ENCODE data around the gene ATP2C1. TPM values are rescaled to one million over a fixed set of nuclear protein-coding genes. Genes with fewer than 3 reads are reported as not detected.

ATP2C1 gene
- total and polyA plus RNA-seq, 2 of the 4 experiments (the other 2 are of a cell fraction), result 41.4 to 50.2 TPM

DNA sequence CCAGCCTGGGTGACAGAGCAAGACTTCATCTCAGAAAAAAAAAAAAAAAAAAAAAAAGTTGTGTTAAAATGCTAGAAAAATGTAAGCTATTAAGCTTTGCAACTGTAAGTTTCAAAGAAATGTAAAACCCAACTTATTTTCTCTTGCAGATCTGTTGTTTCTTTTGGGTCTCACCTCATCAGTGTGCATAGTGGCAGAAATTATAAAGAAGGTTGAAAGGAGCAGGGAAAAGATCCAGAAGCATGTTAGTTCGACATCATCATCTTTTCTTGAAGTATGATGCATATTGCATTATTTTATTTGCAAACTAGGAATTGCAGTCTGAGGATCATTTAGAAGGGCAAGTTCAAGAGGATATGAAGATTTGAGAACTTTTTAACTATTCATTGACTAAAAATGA is 107.2 kb downstream of the ATP2C1 start:
- DNase-seq, result no peak
- Histone ChIP-seq H4K8ac (ENCODE audit: low read depth in 2 of 2, low read length in 2 of 2) (no peak overlapping the region), H3K79me1 (ENCODE audit: low read depth in 1 of 2, low read length in 2 of 2) (0 out of 4 replicates have a peak, but pooled peaks cover 0 to 2% of the 10 kb centered on the region in 2 experiments), H4K20me1 (ENCODE audit: insufficient read depth, low read length) (no peaks in the 10 kb centered on the region), H4K5ac (ENCODE audit: low read depth, low read length) (no peak overlapping the region), H2AK5ac (ENCODE audit: low read depth, low read length) (no peak overlapping the region), H2BK120ac (ENCODE audit: low read depth, low read length) (no peak overlapping the region), H2BK15ac (ENCODE audit: low read depth, low read length) (no peak overlapping the region), H2BK20ac (ENCODE audit: low read depth, low read length) (no peak overlapping the region), H2AK9ac (replicated peaks; ENCODE audit: low read depth, low read length, poor library complexity) (no peak overlapping the region), H3K4me1 (ENCODE audit: control insufficient read depth, insufficient read depth, low read length) (peaks cover 4% of the 10 kb centered on the region; the same call in 1 of the 2 replicates), H3K9ac (ENCODE audit: low read depth, low read length) (no peak overlapping the region), H3K27ac (ENCODE audit: insufficient read depth, low read length) (no peak overlapping the region), H3K56ac (ENCODE audit: extremely low read depth, insufficient read depth, low read length) (no peak overlapping the region), H4K91ac (ENCODE audit: insufficient read depth, low read depth, low read length) (no peak overlapping the region), H3K18ac (ENCODE audit: low read depth, low read length) (no peak overlapping the region), H3K36me3 (ENCODE audit: control insufficient read depth, insufficient read depth, low read length) (peaks cover 7% of the 10 kb centered on the region), H3K27me3 (ENCODE audit: control insufficient read depth, insufficient read depth, low read length) (no peaks in the 10 kb centered on the region), H3K4me2 (ENCODE audit: low read depth, low read length) (no peak overlapping the region), H2AFZ (replicated peaks; ENCODE audit: low read length, poor library complexity) (no peak overlapping the region), H3K14ac (replicated peaks; ENCODE audit: low read depth, low read length) (no peak overlapping the region), H3K23ac (ENCODE audit: low read depth, low read length) (no peak overlapping the region), H3K9me1 (ENCODE audit: insufficient read depth, low read length) (no peaks in the 10 kb centered on the region), H3K9me3 (ENCODE audit: control insufficient read depth, insufficient read depth, low read length) (no peaks in the 10 kb centered on the region), H2BK5ac (ENCODE audit: low read depth, low read length, poor library complexity, severe bottlenecking) (no peak overlapping the region), H3K4me3 (ENCODE audit: insufficient read depth, low read depth, low read length) (no peak overlapping the region), H3K4ac (ENCODE audit: low read depth, low read length) (no peak overlapping the region)
- no CpG with 5 or more reads among the region's 1 CpG for WGBS, 2 experiments (ENCODE audit: extremely low coverage in 2 of 2, insufficient read length in 1 of 2)
- in situ Hi-C loops (cut with MboI; ENCODE audit: low sequenced_read_pairs), result no loop called here
- TF ChIP-seq, protein P1, sequence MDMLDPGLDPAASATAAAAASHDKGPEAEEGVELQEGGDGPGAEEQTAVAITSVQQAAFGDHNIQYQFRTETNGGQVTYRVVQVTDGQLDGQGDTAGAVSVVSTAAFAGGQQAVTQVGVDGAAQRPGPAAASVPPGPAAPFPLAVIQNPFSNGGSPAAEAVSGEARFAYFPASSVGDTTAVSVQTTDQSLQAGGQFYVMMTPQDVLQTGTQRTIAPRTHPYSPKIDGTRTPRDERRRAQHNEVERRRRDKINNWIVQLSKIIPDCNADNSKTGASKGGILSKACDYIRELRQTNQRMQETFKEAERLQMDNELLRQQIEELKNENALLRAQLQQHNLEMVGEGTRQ (IDR thresholded peaks at IDR 0.05; ENCODE audit: low read depth, low read length), result no peak
- TF ChIP-seq, protein P2, sequence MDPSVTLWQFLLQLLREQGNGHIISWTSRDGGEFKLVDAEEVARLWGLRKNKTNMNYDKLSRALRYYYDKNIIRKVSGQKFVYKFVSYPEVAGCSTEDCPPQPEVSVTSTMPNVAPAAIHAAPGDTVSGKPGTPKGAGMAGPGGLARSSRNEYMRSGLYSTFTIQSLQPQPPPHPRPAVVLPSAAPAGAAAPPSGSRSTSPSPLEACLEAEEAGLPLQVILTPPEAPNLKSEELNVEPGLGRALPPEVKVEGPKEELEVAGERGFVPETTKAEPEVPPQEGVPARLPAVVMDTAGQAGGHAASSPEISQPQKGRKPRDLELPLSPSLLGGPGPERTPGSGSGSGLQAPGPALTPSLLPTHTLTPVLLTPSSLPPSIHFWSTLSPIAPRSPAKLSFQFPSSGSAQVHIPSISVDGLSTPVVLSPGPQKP (IDR thresholded peaks at IDR 0.05; ENCODE audit: borderline replicate concordance, low read depth, low read length), result no peak
- TF ChIP-seq MXI1 (IDR thresholded peaks at IDR 0.05; ENCODE audit: borderline replicate concordance, low read depth, low read length), result no peak
- no peak for TF ChIP-seq CEBPB (IDR thresholded peaks at IDR 0.05; ENCODE audit: low read depth, low read length)
- no peak for TF ChIP-seq CHD1 (IDR thresholded peaks at IDR 0.05; ENCODE audit: low read depth, low read length)
- no peak for TF ChIP-seq RFX5 (IDR thresholded peaks at IDR 0.05; ENCODE audit: low read depth, low read length)
- no peak for TF ChIP-seq MAFK (IDR thresholded peaks at IDR 0.05; ENCODE audit: low read depth, low read length)
- TF ChIP-seq POLR2A (IDR thresholded peaks at IDR 0.05; ENCODE audit: low read depth, low read length), result no peak
- TF ChIP-seq RCOR1 (IDR thresholded peaks at IDR 0.05; ENCODE audit: insufficient replicate concordance, low read length), result no peak
- no peak for TF ChIP-seq NFE2L2 (IDR thresholded peaks at IDR 0.05; ENCODE audit: low read depth, low read length)
- TF ChIP-seq MAZ (IDR thresholded peaks at IDR 0.05; ENCODE audit: borderline replicate concordance, low read depth, low read length), result no peak
- TF ChIP-seq RAD21 (IDR thresholded peaks at IDR 0.05; ENCODE audit: low read length), result no peak
- no peak for TF ChIP-seq BHLHE40 (IDR thresholded peaks at IDR 0.05; ENCODE audit: low read depth, low read length)
- dilution Hi-C loops (cut with HindIII; ENCODE audit: low sequenced_read_pairs, unreplicated experiment), result no loop called here
- ChIA-PET POLR2A (ENCODE audit: unreplicated experiment) (no interaction called here), CTCF (no interaction called here)
- ATAC-seq (ENCODE audit: low read depth), result no peak
- intact Hi-C loops (cut with micrococcal nuclease), result loop anchor here (2.0 kb wide), 1 partner anchor 108 kb away; no protein-coding TSS in a partner anchor
- no TSS peak for BruUV-seq (replicated peaks)

Measured in IMR-90 (cell line).